Right renal cortex interstitium (tissue), 3 donors: Measurements from ENCODE around the gene KRTAP19-1. TPM values are rescaled to one million over a fixed set of nuclear protein-coding genes. Genes with fewer than 3 reads are reported as not detected.

Experiments
- DNase-seq, 3 donors: peaks; one replicate each; pipeline ENCODE4 v3.0.0-alpha.2; 2013; ENCODE audit warnings: low read depth in 3 of 3, low spot score in 2 of 3
- polyA plus RNA-seq, 3 donors: library from polyadenylated mRNA; unstranded; fragments of 120-200 nt; gene quantifications; one replicate each; pipeline ENCODE4 v1.2.1, GENCODE V29; 2013; ENCODE audit not compliant: insufficient read length in 3 of 3

Gene KRTAP19-1
- polyA plus RNA-seq, 3 donors: not detected

DNA sequence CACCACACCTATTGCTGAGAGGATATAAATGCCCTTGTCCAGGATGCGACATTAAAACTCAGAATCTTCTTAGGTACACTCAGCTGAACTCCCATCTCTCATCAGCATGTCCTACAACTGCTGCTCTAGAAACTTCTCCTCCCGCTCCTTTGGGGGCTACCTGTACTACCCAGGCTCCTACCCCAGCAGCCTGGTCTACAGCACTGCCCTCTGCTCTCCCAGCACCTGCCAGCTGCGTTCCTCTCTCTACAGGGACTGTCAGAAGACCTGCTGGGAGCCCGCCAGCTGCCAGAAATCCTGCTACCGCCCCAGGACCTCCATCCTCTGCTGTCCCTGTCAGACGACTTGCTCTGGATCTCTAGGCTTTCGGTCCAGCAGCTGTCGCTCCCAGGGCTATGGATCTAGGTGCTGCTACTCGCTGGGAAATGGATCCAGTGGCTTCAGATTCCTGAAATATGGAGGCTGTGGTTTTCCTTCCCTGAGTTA is 50.0 kb downstream of the KRTAP19-1 start, which contains the start of gene KRTAP13-4:
TSS of gene KRTAP13-4 (plus strand) at position 51 of the 486 bp plus-strand sequence. CDS start at position 107, 56 bp downstream.
- no peak for DNase-seq

Other genes with a start within 250 kb of the KRTAP19-1 start
- not detected for gene KRTAP24-1, start 197.4 kb downstream of the KRTAP19-1 start, polyA plus RNA-seq
- not detected for gene KRTAP25-1, start 190.9 kb downstream of the KRTAP19-1 start, polyA plus RNA-seq
- not detected for gene KRTAP26-1, start 160.1 kb downstream of the KRTAP19-1 start, polyA plus RNA-seq
- gene KRTAP27-1, start 142.7 kb downstream of the KRTAP19-1 start, polyA plus RNA-seq: not detected
- gene KRTAP23-1, start 131.8 kb downstream of the KRTAP19-1 start, polyA plus RNA-seq: not detected
- not detected for gene KRTAP13-2, start 108.1 kb downstream of the KRTAP19-1 start, polyA plus RNA-seq
- not detected for gene KRTAP13-1, start 84.3 kb downstream of the KRTAP19-1 start, polyA plus RNA-seq
- not detected for gene KRTAP13-3, start 54.4 kb downstream of the KRTAP19-1 start, polyA plus RNA-seq
- gene KRTAP13-4, start 50.1 kb downstream of the KRTAP19-1 start, polyA plus RNA-seq: not detected
- not detected for gene KRTAP15-1, start 40.1 kb downstream of the KRTAP19-1 start, polyA plus RNA-seq
- gene KRTAP19-2, start 7.1 kb upstream of the KRTAP19-1 start, polyA plus RNA-seq: not detected
- gene KRTAP19-3, start 11.6 kb upstream of the KRTAP19-1 start, polyA plus RNA-seq: not detected
- gene KRTAP19-4, start 16.8 kb upstream of the KRTAP19-1 start, polyA plus RNA-seq: not detected
- not detected for gene KRTAP19-5, start 21.8 kb upstream of the KRTAP19-1 start, polyA plus RNA-seq
- not detected for gene KRTAP19-6, start 61.5 kb upstream of the KRTAP19-1 start, polyA plus RNA-seq
- gene KRTAP19-7, start 80.9 kb upstream of the KRTAP19-1 start, polyA plus RNA-seq: not detected
- gene KRTAP22-2, start 110.0 kb upstream of the KRTAP19-1 start, polyA plus RNA-seq: not detected
- gene KRTAP6-3, start 112.1 kb upstream of the KRTAP19-1 start, polyA plus RNA-seq: not detected
- not detected for gene KRTAP6-2, start 118.5 kb upstream of the KRTAP19-1 start, polyA plus RNA-seq
- gene KRTAP22-1, start 120.7 kb upstream of the KRTAP19-1 start, polyA plus RNA-seq: not detected
- not detected for gene KRTAP6-1, start 133.6 kb upstream of the KRTAP19-1 start, polyA plus RNA-seq
- not detected for gene KRTAP20-1, start 136.1 kb upstream of the KRTAP19-1 start, polyA plus RNA-seq
- gene KRTAP20-4, start 140.3 kb upstream of the KRTAP19-1 start, polyA plus RNA-seq: not detected
- gene KRTAP20-2, start 154.8 kb upstream of the KRTAP19-1 start, polyA plus RNA-seq: not detected
- not detected for gene KRTAP20-3, start 162.5 kb upstream of the KRTAP19-1 start, polyA plus RNA-seq
- not detected for gene KRTAP21-3, start 238.4 kb upstream of the KRTAP19-1 start, polyA plus RNA-seq